ENCODE data around the gene TXNRD2. TPM values are rescaled to one million over a fixed set of nuclear protein-coding genes. Genes with fewer than 3 reads are reported as not detected.
A peak's percentile ranks its signal among the peaks of the same experiment; 100 is the strongest.

The TXNRD2 gene
- total RNA-seq, 1 experiment from 2014 or later: 22.9 TPM

GRCh38 chr22:19903031-19903430, 38.6 kb downstream of the TXNRD2 start:
- no peaks in the 10 kb centered on the region for H3K23me2 ChIP-seq (ENCODE audit: insufficient read length, low read depth, low read length, poor library complexity, severe bottlenecking)
- no peak overlapping the region for H3T11ph ChIP-seq (ENCODE audit: low read length)
- H3K9me3 ChIP-seq (ENCODE audit: control insufficient read depth, low read depth, low read length): no peaks in the 10 kb centered on the region
- H2BK12ac ChIP-seq (ENCODE audit: insufficient read length, low read depth, low read length): no peak overlapping the region
- H3K9ac ChIP-seq (ENCODE audit: extremely low read depth, insufficient read length, low read length): no peak overlapping the region
- H3K14ac ChIP-seq (ENCODE audit: insufficient read depth, low read length): no peak overlapping the region; the same call in 1 of the 2 replicates
- H2AFZ ChIP-seq (ENCODE audit: low read length): no peak overlapping the region
- H3K4ac ChIP-seq (ENCODE audit: low read depth, low read length): no peak overlapping the region
- no peak overlapping the region for H3K27ac ChIP-seq (ENCODE audit: insufficient read length, low read depth, low read length)
- DNase-seq: peak; percentile 40
- no peak overlapping the region for H3K56ac ChIP-seq (ENCODE audit: insufficient read length, low read depth, low read length)
- H2BK15ac ChIP-seq (ENCODE audit: low read depth, low read length): no peak overlapping the region
- no peaks in the 10 kb centered on the region; the same call in 1 of the 2 replicates for H3K27me3 Mint-ChIP-seq (ENCODE audit: low read depth)
- no peaks in the 10 kb centered on the region for H3K27me3 ChIP-seq (ENCODE audit: insufficient read depth, low read length)
- H3K36me3 Mint-ChIP-seq (ENCODE audit: insufficient read depth in 1 of 3, low read depth in 3 of 3): no peaks in the 10 kb centered on the region; a peak in 1 of 7 replicates
- no peak overlapping the region for H4K5ac ChIP-seq (ENCODE audit: insufficient read length, low read depth, low read length)
- no peaks in the 10 kb centered on the region; the same call in 1 of the 2 replicates for H3K4me1 ChIP-seq (ENCODE audit: insufficient read depth, low read length)
- H3K79me1 ChIP-seq (ENCODE audit: insufficient read depth, low read depth, low read length, poor library complexity, severe bottlenecking): no peaks in the 10 kb centered on the region
- no peak overlapping the region for H4K8ac ChIP-seq (replicated peaks; ENCODE audit: insufficient read length, low read depth, low read length)
- no peak overlapping the region for H3K4me3 Mint-ChIP-seq
- H2AK5ac ChIP-seq (ENCODE audit: insufficient read length, low read length): no peak overlapping the region
- peaks cover 10 to 18% of the 10 kb centered on the region in 2 experiments for H3K4me1 Mint-ChIP-seq
- no peak overlapping the region for H3K4me2 ChIP-seq (ENCODE audit: insufficient read depth, insufficient read length, low read length)
- no peak overlapping the region for H2BK5ac ChIP-seq (ENCODE audit: insufficient read length, low read length)
- no peak overlapping the region for H3K23ac ChIP-seq (ENCODE audit: insufficient read length, low read depth, low read length)
- H3K9me3 Mint-ChIP-seq: no peaks in the 10 kb centered on the region
- H3K27ac Mint-ChIP-seq: peak overlapping the region in 1 of 3 experiments; percentile 68; a peak in 2 of 7 replicates
- H2BK20ac ChIP-seq (ENCODE audit: low read depth, low read length, poor library complexity, severe bottlenecking): no peak overlapping the region
- H2BK120ac ChIP-seq (ENCODE audit: low read depth, low read length, poor library complexity, severe bottlenecking): no peak overlapping the region
- TF ChIP-seq, protein P1, sequence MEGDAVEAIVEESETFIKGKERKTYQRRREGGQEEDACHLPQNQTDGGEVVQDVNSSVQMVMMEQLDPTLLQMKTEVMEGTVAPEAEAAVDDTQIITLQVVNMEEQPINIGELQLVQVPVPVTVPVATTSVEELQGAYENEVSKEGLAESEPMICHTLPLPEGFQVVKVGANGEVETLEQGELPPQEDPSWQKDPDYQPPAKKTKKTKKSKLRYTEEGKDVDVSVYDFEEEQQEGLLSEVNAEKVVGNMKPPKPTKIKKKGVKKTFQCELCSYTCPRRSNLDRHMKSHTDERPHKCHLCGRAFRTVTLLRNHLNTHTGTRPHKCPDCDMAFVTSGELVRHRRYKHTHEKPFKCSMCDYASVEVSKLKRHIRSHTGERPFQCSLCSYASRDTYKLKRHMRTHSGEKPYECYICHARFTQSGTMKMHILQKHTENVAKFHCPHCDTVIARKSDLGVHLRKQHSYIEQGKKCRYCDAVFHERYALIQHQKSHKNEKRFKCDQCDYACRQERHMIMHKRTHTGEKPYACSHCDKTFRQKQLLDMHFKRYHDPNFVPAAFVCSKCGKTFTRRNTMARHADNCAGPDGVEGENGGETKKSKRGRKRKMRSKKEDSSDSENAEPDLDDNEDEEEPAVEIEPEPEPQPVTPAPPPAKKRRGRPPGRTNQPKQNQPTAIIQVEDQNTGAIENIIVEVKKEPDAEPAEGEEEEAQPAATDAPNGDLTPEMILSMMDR (conservative IDR thresholded peaks at IDR 0.05): no peak
- no peak overlapping the region for H4K91ac ChIP-seq (ENCODE audit: insufficient read length, low read depth, low read length)
- H3K18ac ChIP-seq (ENCODE audit: insufficient read length, low read depth, low read length): no peak overlapping the region
- no peaks in the 10 kb centered on the region for H3K79me2 ChIP-seq (ENCODE audit: insufficient read depth, low read length)
- no peaks in the 10 kb centered on the region for H4K20me1 ChIP-seq (ENCODE audit: control insufficient read depth, insufficient read depth, insufficient read length)
- WGBS (ENCODE audit: extremely low coverage, insufficient read length, low lambda C conversion rate): no CpG with 5 or more reads among the region's 9 CpGs
